ENCODE data around the gene TOPBP1.
"Not testable (repeated sequence)": the region's sequence is repeated elsewhere in the genome, so short reads cannot be mapped to it uniquely, and the experiment has no call there.

TOPBP1 gene

DNA sequence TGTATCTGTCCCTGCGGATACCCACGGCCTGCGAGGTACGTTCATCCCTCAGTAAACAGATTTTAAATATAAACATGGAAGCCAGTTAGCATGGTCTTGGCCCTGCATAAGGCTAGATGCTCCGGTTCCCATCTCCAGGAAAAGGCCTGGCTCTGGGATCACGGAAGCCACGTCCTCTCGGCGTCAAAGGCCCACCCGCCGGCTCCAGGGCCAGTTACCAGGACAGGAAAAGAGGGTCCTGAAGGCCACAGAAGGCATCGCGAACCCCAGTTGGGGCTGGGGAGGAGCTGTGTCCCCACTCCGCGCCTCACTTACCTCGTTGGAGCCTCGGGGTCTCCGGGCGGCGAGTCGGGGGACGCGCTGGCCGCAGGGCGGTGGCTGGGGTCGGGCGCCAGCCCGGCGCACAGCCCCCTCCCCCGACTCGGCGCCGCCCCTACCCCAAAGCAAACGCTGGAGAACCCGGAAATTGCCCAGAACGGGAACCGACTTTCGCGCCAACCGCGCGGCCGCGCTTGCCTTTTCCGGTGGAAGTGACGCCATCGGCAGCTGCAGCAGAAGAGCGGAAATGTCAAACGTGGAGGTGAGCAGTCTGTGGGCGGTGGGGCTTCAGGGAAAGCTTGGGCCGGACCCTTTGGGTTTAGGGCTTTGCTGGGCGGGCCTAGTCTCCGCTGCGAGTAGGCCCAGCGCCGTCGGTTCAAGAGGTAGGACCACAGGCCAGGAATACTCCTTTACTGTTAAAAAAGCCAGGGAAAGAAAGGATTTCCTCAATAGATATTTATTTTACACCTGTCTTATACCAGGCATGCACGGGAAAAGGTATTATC lies at the start of gene TOPBP1:
TSS of gene TOPBP1 (minus strand) at position 488 of the 824 bp plus-strand sequence. CDS start 814 bp downstream, outside the sequence.
- DNase-seq (ENCODE audit: low read depth): peak; percentile 77

DNA sequence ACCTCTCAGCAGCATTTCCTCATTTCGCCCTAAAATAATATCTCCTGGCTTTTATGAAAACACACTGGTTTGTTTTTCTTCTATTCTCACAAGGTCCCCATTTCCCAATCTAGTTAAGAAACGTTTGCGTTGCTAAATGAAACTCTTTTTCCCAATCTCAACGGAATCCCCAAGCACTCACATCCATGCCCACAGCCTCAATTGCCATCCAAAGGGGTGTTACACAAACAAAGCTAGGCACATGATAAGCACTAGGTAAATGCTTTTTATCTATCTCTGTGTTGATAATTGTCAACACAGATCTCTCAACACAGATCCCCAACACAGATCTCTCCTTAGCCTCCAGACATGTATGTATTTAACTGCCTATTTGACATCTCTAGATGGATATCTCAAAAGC lies 49.3 kb upstream of the TOPBP1 start:
- DNase-seq (ENCODE audit: low read depth): no peak

DNA sequence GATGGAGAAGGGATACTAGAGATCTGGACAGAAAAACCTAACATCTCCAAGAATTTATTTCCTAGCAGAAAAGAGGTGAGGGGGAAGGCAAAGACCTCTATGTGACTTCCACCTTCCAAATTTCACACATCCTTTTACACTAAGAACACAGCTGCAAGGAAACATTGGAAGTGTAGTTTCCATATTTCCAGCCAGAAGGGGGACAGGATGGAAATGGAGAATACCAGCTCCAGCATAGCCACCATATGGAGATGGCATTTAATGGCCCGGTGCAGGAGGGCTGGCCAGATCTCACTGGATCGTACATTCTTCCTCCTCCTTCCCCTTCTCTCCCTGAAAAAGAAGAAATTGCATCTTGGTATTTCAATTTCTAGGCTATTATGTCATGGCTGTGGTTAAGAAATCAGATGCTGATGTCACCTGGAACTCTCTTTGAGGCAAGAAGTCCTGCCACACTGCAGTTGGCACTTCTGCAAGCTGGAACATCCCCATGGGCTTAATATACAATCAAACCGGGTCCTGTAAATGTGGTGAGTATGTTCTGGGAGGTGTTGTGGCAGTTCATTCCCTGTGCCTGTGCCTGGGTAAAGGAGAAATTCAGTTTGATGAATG lies 47.5 kb upstream of the TOPBP1 start:
- no peak for DNase-seq (ENCODE audit: low read depth)

DNA sequence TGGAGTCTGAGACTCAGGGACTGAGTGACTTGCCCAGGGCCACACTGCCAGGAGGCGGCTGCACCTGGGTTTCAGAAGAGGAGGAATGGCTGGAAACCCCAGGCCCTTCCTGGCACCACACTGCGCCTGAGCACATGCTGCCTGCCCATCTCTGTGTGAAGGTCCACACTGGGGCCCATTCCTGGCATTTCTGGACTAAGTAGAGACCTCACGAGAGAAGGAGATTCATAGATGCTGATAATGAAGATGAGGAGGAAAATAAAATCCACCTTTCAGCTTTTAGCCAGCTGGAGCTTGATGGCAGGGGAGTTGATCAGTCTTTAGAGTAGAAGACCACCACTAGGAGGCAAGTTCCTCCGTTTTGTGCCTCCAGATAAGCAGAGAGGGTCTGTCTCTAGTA lies 44.3 kb upstream of the TOPBP1 start:
- no peak for DNase-seq (ENCODE audit: low read depth)

DNA sequence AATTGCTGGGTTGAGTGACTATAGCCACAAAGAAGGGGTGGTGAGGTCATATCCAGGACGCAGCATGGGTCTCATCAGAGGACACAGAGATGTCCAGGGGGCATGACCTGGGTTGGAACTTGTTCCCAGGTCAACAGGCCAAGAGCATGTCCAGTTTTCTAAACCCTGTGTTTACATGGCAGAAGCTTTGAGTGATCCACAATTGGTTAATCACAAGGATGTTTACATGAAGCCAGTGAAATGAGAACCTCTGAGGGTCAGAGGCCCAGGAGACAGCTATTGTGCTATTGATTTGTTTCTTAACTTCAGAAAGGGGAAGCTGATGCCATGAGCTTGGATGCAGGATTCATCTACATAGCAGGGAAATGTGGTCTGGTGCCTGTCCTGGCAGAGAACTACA lies 42.2 kb upstream of the TOPBP1 start:
- DNase-seq (ENCODE audit: low read depth): no peak

DNA sequence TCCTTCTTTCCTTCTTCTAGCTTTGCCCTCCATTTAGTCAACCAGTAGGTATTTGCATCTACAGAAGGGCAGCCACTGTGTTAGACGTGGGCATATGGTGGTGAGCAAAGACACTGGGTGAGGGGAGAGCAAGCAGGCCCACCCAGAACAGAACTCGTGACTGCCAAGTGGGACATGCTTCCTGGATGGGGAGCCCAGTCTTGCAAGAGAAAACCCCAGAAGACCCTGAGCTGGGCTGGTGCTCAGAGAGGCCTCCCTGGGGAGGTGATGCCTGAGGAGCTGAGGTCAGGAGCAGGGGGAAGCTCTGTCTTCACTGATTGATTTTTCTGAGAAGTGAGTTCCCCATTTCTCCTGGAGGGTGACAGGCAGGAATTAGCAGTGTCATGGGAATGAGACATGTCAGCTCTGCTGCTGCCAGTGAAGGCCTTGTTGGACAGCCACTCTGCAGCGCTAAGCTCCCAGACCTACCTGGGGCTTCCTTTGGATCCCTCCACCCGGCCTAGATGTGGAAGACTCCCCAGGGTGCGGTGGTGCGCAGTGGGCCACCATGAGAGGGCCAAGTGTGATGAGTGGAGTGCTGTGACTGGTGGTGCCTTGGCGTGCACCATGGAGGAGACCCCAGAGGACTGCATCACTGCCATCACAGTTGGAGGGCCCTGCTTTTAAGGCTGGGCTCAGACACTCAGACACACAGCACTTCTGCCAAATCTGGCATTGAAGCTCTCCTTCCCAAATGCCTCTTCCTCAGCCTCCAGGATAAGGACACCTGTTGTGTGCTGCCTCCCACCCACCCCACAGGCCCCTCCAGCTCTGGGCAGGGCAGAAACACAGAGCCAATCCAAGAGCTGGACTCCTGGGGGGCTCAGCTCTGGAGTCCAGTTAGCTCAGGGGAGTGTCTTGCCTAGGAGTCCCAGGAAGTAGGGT lies 40.0 kb upstream of the TOPBP1 start:
- no peak for DNase-seq (ENCODE audit: low read depth)

DNA sequence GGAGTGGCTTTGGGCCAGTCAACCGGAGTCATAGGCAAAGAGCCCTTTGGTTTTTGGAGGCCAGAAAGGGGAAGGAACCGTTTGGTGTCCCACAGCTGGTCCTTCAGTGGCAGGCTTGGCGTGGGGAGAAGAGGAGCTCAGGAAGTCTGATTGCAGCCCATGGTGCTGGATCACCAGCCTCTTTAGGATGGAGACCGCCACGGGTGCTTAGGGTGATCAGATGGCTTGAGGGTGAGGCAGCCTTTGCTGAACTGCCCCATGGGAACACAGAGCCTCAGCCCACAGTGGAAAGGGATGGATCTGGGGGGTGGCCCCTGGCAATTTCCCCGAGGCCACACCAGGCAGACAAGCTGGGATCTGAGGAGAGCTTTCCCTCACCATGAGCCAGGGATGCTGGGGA lies 38.6 kb upstream of the TOPBP1 start:
- no peak for DNase-seq (ENCODE audit: low read depth)

DNA sequence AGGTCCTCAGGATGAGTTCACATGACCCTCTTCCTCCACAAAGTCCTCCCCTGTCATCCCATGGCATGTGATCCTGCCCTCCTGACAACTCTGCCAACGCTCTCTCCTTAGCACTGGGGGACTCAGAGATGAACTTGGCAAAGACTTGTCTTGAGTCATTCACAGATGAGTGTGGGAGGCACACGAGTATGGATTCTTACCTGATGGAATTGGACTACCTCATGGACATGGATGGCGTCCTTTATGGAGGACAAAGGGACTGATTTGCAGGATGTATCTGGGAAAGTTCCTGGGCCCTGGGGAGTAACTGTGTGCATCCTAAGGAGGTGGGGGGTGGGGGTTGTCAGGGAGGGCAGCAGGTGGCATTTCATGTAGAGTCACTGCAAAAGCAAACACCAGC lies 38.2 kb upstream of the TOPBP1 start:
- no peak for DNase-seq (ENCODE audit: low read depth)

DNA sequence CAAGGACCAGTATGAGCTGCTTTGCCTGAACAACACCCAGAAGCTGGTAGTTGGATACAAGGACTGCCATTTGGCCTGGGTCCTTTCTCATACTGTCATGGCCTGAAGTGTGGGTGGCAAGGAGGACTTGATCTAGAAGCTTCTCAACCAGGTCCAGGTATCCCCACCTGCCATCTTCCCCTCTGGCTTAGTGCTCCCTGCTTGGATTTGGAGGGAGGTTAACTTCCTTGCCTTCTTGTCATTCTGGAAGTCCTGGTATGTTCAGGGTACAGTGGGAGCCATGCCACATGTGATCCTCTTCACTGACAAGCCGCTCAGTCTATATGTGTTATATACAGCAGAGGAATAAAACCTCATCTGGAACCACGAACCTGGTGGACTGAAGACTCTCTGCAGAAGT lies 37.7 kb upstream of the TOPBP1 start:
- no peak for DNase-seq (ENCODE audit: low read depth)

DNA sequence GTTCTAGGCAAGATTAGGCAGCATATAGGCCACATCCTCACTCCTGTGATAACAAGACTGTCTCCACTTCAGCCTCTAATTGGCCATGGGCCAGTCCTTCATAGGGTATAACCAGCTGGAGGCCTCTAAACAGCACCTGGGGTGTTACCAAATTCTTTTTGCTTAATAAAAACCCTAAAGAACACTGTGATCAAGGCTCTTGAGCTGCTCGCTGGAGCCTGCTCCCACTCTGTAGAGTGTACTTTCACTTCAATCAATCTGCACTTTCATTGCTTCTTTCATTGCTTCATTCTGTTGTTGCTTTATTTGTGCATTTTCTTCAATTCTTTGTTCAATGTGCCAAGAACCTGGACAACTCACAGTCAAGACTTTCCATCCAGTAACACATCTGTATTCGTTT lies 36.2 kb upstream of the TOPBP1 start:
- DNase-seq (ENCODE audit: low read depth): no peak

DNA sequence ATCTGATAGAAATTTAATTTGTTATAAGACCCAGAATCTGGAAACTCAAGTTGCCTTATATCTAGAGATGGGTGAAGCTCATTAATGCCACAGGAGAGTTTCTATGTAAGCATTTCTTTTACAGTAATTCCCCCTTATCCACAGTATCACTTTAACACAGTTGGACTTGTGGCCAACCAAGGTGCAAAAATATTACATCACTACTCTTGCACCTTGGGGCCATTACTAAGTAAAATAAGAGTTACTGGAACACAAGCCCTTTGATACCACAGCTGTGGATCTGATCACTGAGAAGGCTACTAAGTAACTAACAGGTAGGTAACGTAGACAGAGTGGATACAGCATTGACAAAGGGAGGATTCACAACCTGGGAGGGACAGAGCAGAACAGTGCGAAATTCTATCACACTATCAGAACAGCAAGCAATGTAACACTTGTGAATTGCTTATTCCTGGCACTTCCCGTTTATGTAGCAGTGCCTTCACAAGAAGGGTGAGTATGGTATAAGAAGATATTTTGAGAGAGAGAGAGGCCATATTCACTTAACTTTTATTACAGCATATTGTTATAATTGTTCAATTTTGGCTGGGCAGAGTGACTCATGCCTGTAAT lies 33.9 kb upstream of the TOPBP1 start:
- DNase-seq (ENCODE audit: low read depth): no peak

DNA sequence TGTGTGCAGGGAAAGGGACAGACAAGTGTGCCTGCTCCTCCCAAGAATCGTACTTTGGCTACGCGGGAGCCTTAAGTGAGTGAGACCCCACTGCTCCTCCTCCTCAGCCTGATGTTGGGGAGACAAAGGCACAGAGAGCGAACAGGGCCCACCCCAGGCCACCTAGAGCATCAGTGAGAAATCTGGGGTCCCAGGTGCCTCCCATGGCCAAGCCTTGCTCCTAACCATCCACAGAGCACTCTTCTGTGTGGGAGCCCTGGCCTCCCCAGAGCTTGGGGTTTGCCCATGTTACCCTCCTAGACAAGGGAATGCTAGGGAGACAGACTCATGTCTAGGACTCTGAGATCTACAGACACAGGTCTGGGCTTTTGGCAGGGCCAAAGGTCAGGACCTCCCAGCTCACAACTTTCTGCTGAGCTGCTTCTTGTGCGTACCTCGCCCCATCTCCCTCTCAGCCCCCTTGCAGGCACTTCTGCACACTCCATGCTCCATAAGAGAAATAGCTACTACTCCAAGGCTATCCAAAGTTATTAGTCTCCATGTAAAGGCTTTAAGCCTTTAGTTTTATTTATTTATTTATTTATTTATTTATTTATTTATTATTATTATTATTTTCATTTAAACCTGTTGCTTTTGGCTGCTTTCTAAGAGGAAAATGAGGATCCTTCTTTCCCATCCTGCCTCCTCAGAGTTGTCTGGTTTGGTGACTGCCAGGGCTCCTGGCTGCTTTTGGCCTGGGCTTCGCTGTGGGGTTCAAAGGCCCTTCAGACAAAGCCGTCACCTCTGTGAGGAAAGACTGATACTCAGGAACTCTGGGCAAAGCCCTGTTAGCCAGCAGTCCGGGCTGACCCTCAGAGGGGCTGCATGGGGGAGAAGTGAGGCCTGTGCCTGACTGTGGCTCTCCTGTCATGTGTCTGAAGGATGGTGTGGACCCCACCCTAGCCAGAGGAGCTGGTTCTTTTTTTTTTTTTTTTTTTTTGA lies 32.8 kb upstream of the TOPBP1 start:
- no peak for DNase-seq (ENCODE audit: low read depth)

DNA sequence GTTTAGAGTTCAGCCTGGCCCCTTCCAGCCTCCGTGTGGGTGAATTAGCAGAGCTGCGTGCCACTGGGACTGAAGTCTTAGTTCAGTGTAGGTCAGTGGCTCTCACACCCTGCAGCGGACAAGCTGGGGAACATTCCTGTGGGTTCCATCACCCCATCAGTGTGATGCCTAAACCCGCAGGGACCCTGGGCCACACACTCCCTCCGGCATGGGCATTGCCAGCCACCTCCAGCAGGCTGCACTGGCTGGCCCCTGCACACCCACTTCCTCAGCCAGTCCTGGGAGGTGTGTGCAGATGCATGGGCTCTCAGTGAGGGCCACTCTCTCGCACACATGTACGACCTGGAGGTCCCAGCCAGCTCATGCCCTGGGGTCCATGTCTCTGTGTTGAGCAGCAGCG lies 32.1 kb upstream of the TOPBP1 start:
- DNase-seq (ENCODE audit: low read depth): no peak

DNA sequence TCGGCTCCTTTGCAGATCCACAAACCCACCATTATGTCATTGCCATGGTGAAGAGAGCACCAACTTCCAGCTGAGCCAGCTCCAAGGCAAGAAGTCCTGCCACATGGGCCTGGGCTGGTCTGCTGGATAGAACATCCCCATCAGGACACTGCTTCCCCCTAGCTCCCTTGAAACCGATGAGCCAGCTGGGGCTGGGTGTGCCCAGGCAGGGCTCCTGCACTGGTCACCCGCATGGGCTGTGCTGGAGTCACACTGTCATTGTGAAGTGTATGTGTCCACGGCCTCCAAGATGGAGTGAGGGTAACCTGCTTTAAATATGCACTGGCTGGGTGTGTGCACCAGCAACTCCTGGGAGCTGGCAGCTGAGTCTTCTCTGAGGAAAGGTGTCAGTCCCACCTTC lies 31.0 kb upstream of the TOPBP1 start:
- DNase-seq (ENCODE audit: low read depth): no peak

DNA sequence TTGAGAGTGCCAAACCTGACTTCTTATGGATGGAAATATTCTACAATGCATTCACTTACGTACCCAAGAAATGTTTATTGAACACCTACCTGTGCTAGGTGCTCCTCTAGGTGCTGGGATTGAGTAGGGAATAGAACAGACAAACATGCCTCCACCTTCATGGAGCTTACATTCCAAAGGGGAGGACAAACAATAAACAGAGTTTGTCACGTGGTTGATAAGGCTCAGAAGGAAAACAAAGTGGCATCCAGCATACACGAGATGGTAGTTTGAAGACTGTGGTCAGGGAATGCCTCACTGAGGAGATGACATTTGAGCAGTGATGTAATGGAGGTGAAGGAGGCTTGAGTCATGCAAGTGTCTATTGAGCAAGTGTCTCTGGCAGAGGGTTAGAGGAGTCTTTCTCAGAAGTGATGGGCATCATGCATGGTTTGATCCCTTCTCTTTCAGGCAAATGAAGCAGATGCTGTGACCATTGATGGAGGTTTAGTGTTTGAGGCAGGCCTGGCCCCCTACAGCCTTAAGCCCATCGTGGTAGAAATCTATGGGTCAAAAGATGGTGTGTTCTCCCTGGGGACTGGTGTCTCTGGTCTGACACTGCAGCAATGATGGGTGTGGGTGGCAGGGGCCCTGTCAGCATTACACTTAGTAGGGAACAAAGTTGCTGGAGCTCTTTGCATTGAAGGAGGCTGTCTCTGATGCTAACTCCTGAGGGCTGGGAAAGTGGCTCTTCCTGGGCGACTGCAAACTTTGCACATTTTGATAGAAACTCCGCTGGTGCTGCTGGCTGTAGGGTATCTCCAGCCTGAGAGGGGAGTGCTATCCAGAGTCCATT lies 29.7 kb upstream of the TOPBP1 start:
- no peak for DNase-seq (ENCODE audit: low read depth)

DNA sequence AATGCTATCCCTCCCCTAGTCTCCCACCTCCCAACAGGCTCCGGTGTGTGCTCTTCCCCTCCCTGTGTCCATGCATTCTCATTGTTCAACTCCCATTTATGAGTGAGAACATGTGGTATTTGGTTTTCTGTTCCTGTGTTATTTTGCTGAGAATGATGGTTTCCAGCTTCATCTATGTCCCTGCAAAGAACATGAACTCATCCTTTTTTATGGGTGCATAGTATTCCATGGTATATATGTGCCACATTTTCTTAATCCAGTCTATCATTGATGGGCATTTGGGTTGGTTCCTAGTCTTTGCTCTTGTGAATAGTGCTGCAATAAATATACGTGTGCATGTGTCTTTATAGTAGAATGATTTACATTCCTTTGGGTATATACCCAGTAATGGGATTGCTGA lies 16.3 kb upstream of the TOPBP1 start:
- not testable (repeated sequence) for DNase-seq (ENCODE audit: low read depth)

DNA sequence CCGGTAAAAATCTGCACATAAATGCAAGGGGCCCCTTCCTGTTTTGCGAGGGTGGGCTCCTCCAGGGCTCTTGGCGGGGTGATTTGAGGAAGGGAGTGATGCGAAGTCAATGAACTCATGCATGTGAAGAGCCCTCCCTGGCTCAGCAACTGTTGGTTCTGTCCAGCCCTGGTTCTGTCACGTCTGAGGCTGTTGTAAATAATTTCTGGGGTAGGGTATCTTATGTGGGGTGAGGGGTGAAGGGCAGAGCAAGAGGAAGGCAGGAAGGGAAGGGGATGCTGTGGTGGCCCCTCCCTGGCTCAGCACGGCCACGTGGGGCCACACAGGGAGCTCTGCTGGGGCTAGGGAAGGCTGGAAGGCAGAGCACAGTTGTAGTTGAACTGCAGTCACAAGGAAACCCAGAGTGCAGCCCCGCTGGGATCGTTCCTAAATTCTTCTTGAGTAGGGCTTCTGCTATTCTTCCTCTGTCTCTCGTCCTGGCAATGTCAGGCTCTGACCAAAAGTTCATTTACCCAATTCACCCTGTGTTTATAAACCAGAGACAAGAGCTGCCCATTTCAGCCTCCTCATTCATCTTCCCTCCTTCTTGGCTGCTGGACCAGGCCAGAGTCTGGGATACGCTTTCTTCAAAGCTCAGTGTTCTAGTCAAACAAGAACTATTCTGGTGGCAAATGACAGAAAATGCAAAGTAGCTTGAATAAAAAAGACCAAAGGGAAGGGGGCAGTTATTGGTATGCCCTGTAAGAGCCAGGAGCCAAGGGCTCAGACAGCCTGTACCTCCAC lies 14.8 kb upstream of the TOPBP1 start:
- DNase-seq (ENCODE audit: low read depth): no peak

DNA sequence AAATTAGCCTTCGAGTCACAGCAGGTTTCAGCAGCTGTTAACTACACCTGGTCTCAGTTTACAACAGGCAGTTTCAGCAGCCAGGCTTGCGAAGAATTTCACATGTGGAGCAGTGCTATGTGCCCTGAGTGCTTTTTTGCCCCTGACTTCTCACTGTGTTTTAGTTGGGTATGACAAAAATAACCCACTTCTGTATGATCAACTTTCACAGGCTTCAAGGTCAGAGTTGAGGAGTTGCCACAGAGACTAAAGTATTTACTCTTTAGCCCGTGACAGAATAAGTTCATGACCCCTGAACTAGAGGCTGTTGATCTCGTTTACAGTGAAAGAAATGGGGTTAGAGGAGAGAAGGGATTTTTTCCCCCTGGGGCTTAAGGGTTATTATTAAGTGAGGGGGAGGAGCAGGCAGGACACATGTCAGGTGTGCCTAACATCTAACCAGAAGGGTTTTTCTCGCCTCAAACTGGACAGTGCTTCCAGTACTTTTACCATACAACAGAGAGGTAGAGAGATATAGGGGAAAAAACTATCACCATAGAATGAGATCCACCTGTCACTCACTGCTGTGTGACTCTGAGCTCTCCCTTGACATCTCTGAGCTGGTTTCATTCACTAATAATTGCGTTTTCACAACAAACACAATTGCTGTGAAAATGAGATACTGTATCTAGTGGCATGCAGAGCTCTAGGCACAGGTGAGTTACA lies 14.0 kb upstream of the TOPBP1 start:
- no peak for DNase-seq (ENCODE audit: low read depth)
